SK-N-SH (cell line): ENCODE measurements around the gene SMARCE1. TPM values are rescaled to one million over a fixed set of nuclear protein-coding genes. Genes with fewer than 3 reads are reported as not detected.

Source experiments
- CTCF ChIA-PET: fragments of 300-600, 350-600 bp; formaldehyde crosslinking; extraction: SDS; loops from one replicate; lab custom pipeline; 2021; lab: Yijun Ruan, JAX
- POLR2A ChIA-PET: fragments of 350-600 bp; sonication (Branson Sonifier 250); formaldehyde crosslinking; extraction: SDS; loops from one replicate; lab custom pipeline; 2020; ENCODE audit warnings: antibody characterized with exemption, inconsistent platforms; lab: Yijun Ruan, JAX
- DNase-seq: peaks from one replicate; pipeline ENCODE4 v3.0.0; 2012
- H2AFZ ChIP-seq: fragments of 200-600 bp; sonication (generic); 2 replicates; pipeline ENCODE4 v1.8.1; 2016; ENCODE audit warnings: antibody characterized with exemption, mild to moderate bottlenecking, low read depth
- H3F3A ChIP-seq: fragments of 200-600 bp; sonication (generic); replicated peaks from 2 replicates; pipeline ENCODE3; 2016; ENCODE audit warnings: antibody characterized with exemption, mild to moderate bottlenecking; ENCODE audit not compliant: insufficient read depth
- H3K27ac ChIP-seq, 2 experiments: fragments of 200-500 bp in 1 of 2; fragments of 200-600 bp in 1 of 2; sonication (Bioruptor generic) in 1 of 2; sonication (generic), shearing (Covaris generic) in 1 of 2; 2 replicates each; pipeline versions ENCODE4 v1.5.1 to v1.6.1; 2014 to 2016; ENCODE audit warnings: low read depth in 2 of 2, inconsistent platforms in 1 of 2, low read length in 1 of 2, mild to moderate bottlenecking in 1 of 2, mixed read lengths in 1 of 2
- H3K27me3 ChIP-seq: fragments of 200-600 bp; sonication (generic), shearing (Covaris generic); 2 replicates; pipeline ENCODE4 v1.6.1; 2016; ENCODE audit warnings: mixed run types; ENCODE audit not compliant: insufficient read depth
- H3K36me3 ChIP-seq, 2 experiments: fragments of 200-500 bp in 1 of 2; fragments of 200-600 bp in 1 of 2; sonication (Bioruptor generic) in 1 of 2; sonication (generic) in 1 of 2; replicated peaks in 1 of 2; 2 replicates each; pipeline versions ENCODE3 to v1.5.1; 2014 to 2016; ENCODE audit warnings: low read length in 1 of 2, mild to moderate bottlenecking in 1 of 2; ENCODE audit not compliant: insufficient read depth in 2 of 2, control insufficient read depth in 1 of 2
- H3K4me1 ChIP-seq, 2 experiments: fragments of 200-500 bp in 1 of 2; fragments of 200-600 bp in 1 of 2; sonication (Bioruptor generic) in 1 of 2; sonication (generic), shearing (Covaris generic) in 1 of 2; 2 replicates each; pipeline versions ENCODE4 v1.5.1 to v1.6.1; 2014 to 2016; ENCODE audit warnings: low read depth in 1 of 2, low read length in 1 of 2, mixed run types in 1 of 2; ENCODE audit not compliant: insufficient read depth in 2 of 2, control insufficient read depth in 1 of 2
- H3K4me2 ChIP-seq: fragments of 200-600 bp; sonication (generic), shearing (Covaris generic); 2 replicates; pipeline ENCODE4 v1.6.1; 2017; ENCODE audit warnings: mixed run types
- H3K4me3 ChIP-seq, 2 experiments: fragments of 200-500 bp in 1 of 2; fragments of 200-600 bp in 1 of 2; sonication (Bioruptor generic) in 1 of 2; sonication (generic), shearing (Covaris generic) in 1 of 2; 2 replicates each; pipeline versions ENCODE4 v1.5.1 to v1.8.1; 2014 to 2016; ENCODE audit warnings: low read depth in 2 of 2, inconsistent platforms in 1 of 2, low read length in 1 of 2, mild to moderate bottlenecking in 1 of 2, mixed read lengths in 1 of 2, moderate library complexity in 1 of 2
- H3K79me2 ChIP-seq: fragments of 200-600 bp; sonication (generic); 2 replicates; pipeline ENCODE4 v1.8.1; 2017; ENCODE audit warnings: mild to moderate bottlenecking; ENCODE audit not compliant: insufficient read depth
- H3K9ac ChIP-seq: fragments of 200-600 bp; sonication (generic); 2 replicates; pipeline ENCODE4 v1.6.1; 2017; ENCODE audit warnings: mixed run types
- H3K9me2 ChIP-seq: fragments of 200-600 bp; sonication (generic); 2 replicates; pipeline ENCODE4 v1.6.1; 2017; ENCODE audit warnings: mixed run types
- H3K9me3 ChIP-seq: fragments of 200-600 bp; sonication (generic); 2 replicates; pipeline ENCODE4 v1.6.1; 2017; ENCODE audit warnings: mixed run types, mild to moderate bottlenecking, moderate library complexity
- H4K20me1 ChIP-seq: fragments of 200-600 bp; sonication (generic); 2 replicates; pipeline ENCODE4 v1.6.1; 2017; ENCODE audit warnings: mild to moderate bottlenecking, mixed run types; ENCODE audit not compliant: insufficient read depth
- CHD2 ChIP-seq: fragments of 150-350 bp; IDR thresholded peaks from 2 replicates; pipeline ENCODE4 v1.6.1; 2018; ENCODE audit warnings: low read length; ENCODE audit not compliant: partially characterized antibody
- EZH2phosphoT487 ChIP-seq: fragments of 200-600 bp; sonication (generic); IDR thresholded peaks from 2 replicates; pipeline ENCODE4 v1.6.1; 2017; ENCODE audit warnings: low read depth, mixed run types, mild to moderate bottlenecking, antibody characterized with exemption, moderate library complexity, borderline replicate concordance
- FOSL2 ChIP-seq: IDR thresholded peaks from 2 replicates; pipeline ENCODE4 v1.4.0; 2012; ENCODE audit warnings: low read depth, mild to moderate bottlenecking, moderate library complexity, borderline replicate concordance
- FOXM1 ChIP-seq: IDR thresholded peaks from 2 replicates; pipeline ENCODE4 v1.4.0; 2012; ENCODE audit warnings: low read depth, mild to moderate bottlenecking
- GABPA ChIP-seq: IDR thresholded peaks from 2 replicates; pipeline ENCODE4 v1.4.0; 2012; ENCODE audit warnings: low read depth, mild to moderate bottlenecking
- IRF3 ChIP-seq: fragments of 150-350 bp; IDR thresholded peaks from 2 replicates; pipeline ENCODE4 v1.6.1; 2016; ENCODE audit warnings: mild to moderate bottlenecking, low read depth, low read length
- NRF1 ChIP-seq: IDR thresholded peaks from 2 replicates; pipeline ENCODE4 v1.6.1; 2012; ENCODE audit warnings: low read depth, mild to moderate bottlenecking, low read length
- PBX3 ChIP-seq: IDR thresholded peaks from 2 replicates; pipeline ENCODE4; 2012
- RAD21 ChIP-seq: IDR thresholded peaks from 2 replicates; pipeline ENCODE4 v1.6.1; 2012; ENCODE audit warnings: mild to moderate bottlenecking, low read length
- RCOR1 ChIP-seq: fragments of 150-350 bp; IDR thresholded peaks from 2 replicates; pipeline ENCODE4 v1.6.1; 2017; ENCODE audit warnings: antibody characterized with exemption, low read length
- REST ChIP-seq: IDR thresholded peaks from 2 replicates; pipeline ENCODE4 v1.6.1; 2012; ENCODE audit warnings: mild to moderate bottlenecking, low read depth, low read length, moderate library complexity
- SIN3A ChIP-seq: IDR thresholded peaks from 2 replicates; pipeline ENCODE4 v1.6.1; 2012; ENCODE audit warnings: low read depth, mild to moderate bottlenecking, low read length, moderate library complexity, borderline replicate concordance
- SMC3 ChIP-seq: IDR thresholded peaks from 2 replicates; pipeline ENCODE4 v1.6.1; 2012; ENCODE audit warnings: low read depth, low read length, improper control_type of control experiment
- TCF12 ChIP-seq: IDR thresholded peaks from 2 replicates; pipeline ENCODE4 v1.4.0; 2012
- TEAD4 ChIP-seq: IDR thresholded peaks from 2 replicates; pipeline ENCODE4 v1.4.0; 2012; ENCODE audit warnings: mild to moderate bottlenecking, borderline replicate concordance; ENCODE audit not compliant: insufficient read depth
- YY1 ChIP-seq: IDR thresholded peaks from 2 replicates; pipeline ENCODE4 v1.4.0; 2012; ENCODE audit warnings: low read depth, mild to moderate bottlenecking
- WGBS: methylation state at CpG from one replicate; pipeline ENCODE4 v1.1.6; 2017; ENCODE audit warnings: low lambda C conversion rate; 5-methylcytosine and 5-hydroxymethylcytosine counted together
- polyA plus RNA-seq, 3 experiments: library from polyadenylated mRNA; depleted of rRNA; stranded (reverse); fragments of >200 nt; gene quantifications; 2 replicates each; pipeline ENCODE4 v1.2.3, GENCODE V29; 2012

The SMARCE1 gene
- polyA plus RNA-seq, 1 of the 3 experiments (the other 2 are of a cell fraction) = 45.9 TPM

DNA sequence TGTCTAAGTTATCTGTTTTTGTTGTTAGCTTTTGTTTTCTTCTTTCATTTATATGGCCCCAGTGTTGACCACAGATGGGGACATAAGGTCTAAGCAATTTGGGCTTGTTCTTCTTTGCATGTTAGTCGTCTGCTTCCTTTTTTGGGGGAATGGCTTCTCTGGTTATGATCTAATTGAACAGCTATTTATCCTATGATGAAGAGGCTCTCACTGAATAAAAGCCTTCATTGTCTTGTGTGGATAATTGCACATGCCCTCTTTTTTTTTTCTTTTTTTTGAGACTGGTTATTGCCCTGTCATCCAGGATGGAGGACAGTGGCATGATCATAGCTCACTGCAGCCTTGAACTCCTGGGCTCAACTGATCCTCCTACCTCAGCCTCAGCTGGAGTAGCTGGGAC, 13.7 kb downstream of the SMARCE1 start (continued):
- TF ChIP-seq REST = no peak
- TF ChIP-seq FOXM1 = no peak

DNA sequence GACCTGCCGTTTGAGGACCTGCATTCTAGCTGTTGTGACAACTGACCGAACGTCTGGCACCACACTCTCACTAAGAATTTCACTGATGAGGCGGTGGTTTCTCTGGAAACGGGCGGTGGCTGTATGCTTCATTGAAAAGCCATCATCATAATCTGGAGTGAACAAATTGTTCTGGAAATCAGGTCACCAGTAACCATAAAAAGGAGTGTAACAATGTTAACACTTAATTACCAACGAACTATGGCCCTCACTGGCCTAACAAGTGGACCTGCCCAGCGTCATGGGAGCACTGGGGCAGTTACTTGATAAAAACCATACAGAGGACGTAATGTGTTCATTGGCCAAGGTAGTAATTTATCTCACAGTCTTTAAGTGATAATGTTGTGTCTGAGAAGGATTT, 15.4 kb downstream of the SMARCE1 start:
- H3K79me2 ChIP-seq = no peaks in the 10 kb centered on the region
- H4K20me1 ChIP-seq = no peaks in the 10 kb centered on the region
- H3K4me1 ChIP-seq = no peaks in the 10 kb centered on the region
- H3K27me3 ChIP-seq = no peaks in the 10 kb centered on the region
- H3K9ac ChIP-seq = no peak overlapping the region
- ChIA-PET CTCF (interaction anchor here (5.7 kb wide), 1 partner anchor 12 kb away, joined by 37 read pairs; no protein-coding TSS in a partner anchor), POLR2A (no interaction called here)
- no peak overlapping the region; a peak in 1 of 4 replicates for H3K27ac ChIP-seq
- DNase-seq = no peak
- TF ChIP-seq NRF1 (no peak), GABPA (no peak), YY1 (no peak), FOSL2 (no peak), EZH2phosphoT487 (no peak), SMC3 (no peak), TEAD4 (no peak), TCF12 (no peak), RCOR1 (no peak)
- H3K36me3 ChIP-seq = peaks cover 93 to 100% of the 10 kb centered on the region in 2 experiments
- WGBS = 85% methylated on average over 9 of the region's 9 CpGs
- H3K4me2 ChIP-seq = no peak overlapping the region
- H3F3A ChIP-seq = peaks cover 16% of the 10 kb centered on the region
- H3K4me3 ChIP-seq = no peak overlapping the region
- H2AFZ ChIP-seq = no peak overlapping the region
- H3K9me2 ChIP-seq = no peaks in the 10 kb centered on the region
- no peaks in the 10 kb centered on the region for H3K9me3 ChIP-seq

- Histone ChIP-seq H3K27ac (no peak overlapping the region), H3K27me3 (no peaks in the 10 kb centered on the region), H3K36me3 (peaks cover 74 to 78% of the 10 kb centered on the region in 2 experiments), H3K9me3 (no peaks in the 10 kb centered on the region), H3K9me2 (no peaks in the 10 kb centered on the region), H3K4me2 (no peak overlapping the region), H3K4me1 (no peaks in the 10 kb centered on the region), H3K4me3 (no peak overlapping the region), H3K79me2 (no peaks in the 10 kb centered on the region), H2AFZ (no peak overlapping the region), H3F3A (peaks cover 25% of the 10 kb centered on the region), H3K9ac (no peak overlapping the region), H4K20me1 (no peaks in the 10 kb centered on the region)
- WGBS = 59% methylated on average over 2 of the region's 2 CpGs
- ChIA-PET CTCF (interaction anchor here (1.3 to 5.7 kb wide), 2 partner anchors 10 to 16 kb away, joined by 5 to 37 read pairs; no protein-coding TSS in a partner anchor), POLR2A (no interaction called here)
- no peak for DNase-seq
- TF ChIP-seq RAD21 (no peak), TCF12 (no peak), SIN3A (no peak), CHD2 (no peak), PBX3 (no peak), IRF3 (no peak)
Observed at GRCh38 chr17:40629842-40630241, 17.8 kb downstream of the SMARCE1 start.
